ENCODE data around the gene CHST13. TPM values are rescaled to one million over a fixed set of nuclear protein-coding genes. Genes with fewer than 3 reads are reported as not detected.
A peak's percentile ranks its signal among the peaks of the same experiment; 100 is the strongest.

CHST13 gene
- total and polyA plus RNA-seq, 12 donors, result 0.22 to 3.0 (median 0.67) TPM; not detected in 1

DNA sequence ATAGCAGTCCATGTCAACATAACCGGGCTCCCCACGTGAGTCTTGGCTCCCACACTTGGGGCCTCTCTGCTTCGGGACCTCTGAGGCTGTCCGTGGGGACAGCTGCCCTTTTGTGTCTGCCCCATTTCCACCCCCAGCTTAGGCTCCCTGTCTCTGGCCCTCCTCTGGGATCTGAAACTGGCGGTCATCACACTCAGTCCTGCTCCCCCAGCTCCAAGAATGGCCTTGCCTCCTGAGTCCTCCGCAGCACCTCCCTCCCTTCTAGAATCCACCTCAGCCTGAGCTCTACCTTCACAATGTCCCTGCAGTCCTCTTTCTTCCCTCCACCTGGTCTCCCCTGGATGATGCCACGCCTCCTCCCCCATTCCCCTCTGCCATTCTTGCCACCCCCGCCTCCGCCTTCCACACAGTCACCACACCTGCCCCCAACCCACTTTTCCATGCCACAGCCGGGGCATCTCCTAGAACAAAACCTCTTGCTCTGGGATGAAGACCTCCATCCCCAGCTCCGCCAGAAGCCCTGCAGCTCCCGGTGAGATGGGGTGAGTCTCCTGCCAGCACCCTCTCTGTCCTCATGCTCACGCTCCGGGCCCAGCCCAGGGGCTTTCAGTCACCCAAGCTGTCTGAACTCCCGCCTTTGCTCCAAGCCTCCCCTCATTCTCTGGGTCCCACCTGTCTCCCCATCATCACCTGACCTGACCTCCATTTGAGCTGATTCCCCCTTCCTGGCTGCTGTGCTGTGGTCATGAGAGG, 41.3 kb upstream of the CHST13 start:
- no peak overlapping the region for H3K4me3 ChIP-seq
- 81 to 95% (median 88%) methylated on average over 13 to 15 of the region's 15 CpGs for WGBS, 4 donors

DNA sequence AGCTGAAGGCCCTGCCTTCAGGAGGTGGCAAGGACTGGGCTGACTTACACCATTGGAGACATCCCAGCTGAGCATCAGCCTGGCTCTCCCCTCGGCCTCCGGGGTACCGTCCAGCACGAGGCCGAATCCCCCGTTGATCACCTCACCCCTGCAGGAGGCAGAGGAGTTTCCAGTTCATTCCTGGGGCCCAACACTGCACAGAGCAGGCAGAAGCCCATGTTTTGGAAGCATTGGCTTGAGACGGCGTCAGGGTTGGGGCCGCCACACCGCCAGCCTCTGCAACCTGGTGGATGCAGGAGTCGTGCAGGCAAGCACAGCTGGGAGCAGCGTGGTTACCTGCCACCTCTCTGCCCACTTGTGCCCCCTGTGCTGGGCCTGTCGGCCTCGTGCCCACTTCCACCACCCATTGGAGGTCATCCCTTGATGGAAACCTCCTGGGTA, 40.6 kb upstream of the CHST13 start:
- 73 to 91% (median 82%) methylated on average over 6 to 14 of the region's 14 CpGs for WGBS, 4 donors
- Histone ChIP-seq H3K27ac (no peak overlapping the region), H3K9me3 (replicated peaks in 1 of 3) (no peaks in the 10 kb centered on the region), H3K36me3 (replicated peaks in 1 of 2) (no peaks in the 10 kb centered on the region), H3K4me3 (no peak overlapping the region), H3K4me1 (replicated peaks in 1 of 2) (peaks cover 7 to 11% of the 10 kb centered on the region in 2 donors), H3K27me3 (no peaks in the 10 kb centered on the region)
- DNase-seq, result no peak
- no peak for TF ChIP-seq POLR2A (IDR thresholded peaks at IDR 0.05)
- TF ChIP-seq, protein P1, sequence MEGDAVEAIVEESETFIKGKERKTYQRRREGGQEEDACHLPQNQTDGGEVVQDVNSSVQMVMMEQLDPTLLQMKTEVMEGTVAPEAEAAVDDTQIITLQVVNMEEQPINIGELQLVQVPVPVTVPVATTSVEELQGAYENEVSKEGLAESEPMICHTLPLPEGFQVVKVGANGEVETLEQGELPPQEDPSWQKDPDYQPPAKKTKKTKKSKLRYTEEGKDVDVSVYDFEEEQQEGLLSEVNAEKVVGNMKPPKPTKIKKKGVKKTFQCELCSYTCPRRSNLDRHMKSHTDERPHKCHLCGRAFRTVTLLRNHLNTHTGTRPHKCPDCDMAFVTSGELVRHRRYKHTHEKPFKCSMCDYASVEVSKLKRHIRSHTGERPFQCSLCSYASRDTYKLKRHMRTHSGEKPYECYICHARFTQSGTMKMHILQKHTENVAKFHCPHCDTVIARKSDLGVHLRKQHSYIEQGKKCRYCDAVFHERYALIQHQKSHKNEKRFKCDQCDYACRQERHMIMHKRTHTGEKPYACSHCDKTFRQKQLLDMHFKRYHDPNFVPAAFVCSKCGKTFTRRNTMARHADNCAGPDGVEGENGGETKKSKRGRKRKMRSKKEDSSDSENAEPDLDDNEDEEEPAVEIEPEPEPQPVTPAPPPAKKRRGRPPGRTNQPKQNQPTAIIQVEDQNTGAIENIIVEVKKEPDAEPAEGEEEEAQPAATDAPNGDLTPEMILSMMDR (IDR thresholded peaks at IDR 0.05), result no peak
- intact Hi-C loops (cut with DNase I), result no loop called here

More for the DNA sequence above, 41.3 kb upstream of the CHST13 start:
- no peaks in the 10 kb centered on the region for H3K36me3 ChIP-seq (replicated peaks in 1 of 2)
- TF ChIP-seq, protein P1 (IDR thresholded peaks at IDR 0.05), result no peak
- TF ChIP-seq POLR2A (IDR thresholded peaks at IDR 0.05), result no peak
- peaks cover 7 to 11% of the 10 kb centered on the region in 2 donors for H3K4me1 ChIP-seq (replicated peaks in 1 of 2)
- no peaks in the 10 kb centered on the region for H3K9me3 ChIP-seq (replicated peaks in 1 of 3)
- no peak overlapping the region for H3K27ac ChIP-seq
- no peaks in the 10 kb centered on the region for H3K27me3 ChIP-seq
- intact Hi-C loops (cut with DNase I), result no loop called here
- DNase-seq, result no peak

DNA sequence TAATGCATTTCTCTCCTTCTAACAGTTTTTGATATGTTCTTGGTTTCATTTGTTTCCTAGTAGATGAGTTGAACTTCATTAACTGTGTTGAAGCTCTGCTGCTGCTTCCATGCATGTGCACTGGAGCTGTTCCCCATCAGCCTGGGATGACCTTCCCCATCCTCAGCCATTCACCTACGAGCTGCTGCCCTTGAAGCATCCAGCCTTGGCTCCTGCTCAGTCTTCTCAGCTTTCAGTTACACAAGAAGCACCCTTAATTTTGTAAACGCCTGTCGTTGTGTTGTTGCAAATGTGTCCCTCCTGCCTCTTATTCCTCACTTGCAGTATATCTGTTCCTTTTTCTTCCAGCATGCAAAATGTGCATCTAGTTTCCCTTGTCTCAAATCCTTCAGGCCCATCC, 39.8 kb upstream of the CHST13 start:
- 38 to 59% (median 47%) methylated on average over 3 of the region's 3 CpGs for WGBS, 4 donors
- intact Hi-C loops (cut with DNase I), result no loop called here
- TF ChIP-seq POLR2A (IDR thresholded peaks at IDR 0.05), result no peak
- TF ChIP-seq, protein P1 (IDR thresholded peaks at IDR 0.05), result no peak
- no peaks in the 10 kb centered on the region for H3K9me3 ChIP-seq (replicated peaks in 1 of 3)
- H3K36me3 ChIP-seq (replicated peaks in 1 of 2), result no peaks in the 10 kb centered on the region
- DNase-seq, result peak in 1 of 7 donors; percentile 47
- no peak overlapping the region for H3K27ac ChIP-seq
- H3K27me3 ChIP-seq, result no peaks in the 10 kb centered on the region
- peaks cover 7 to 11% of the 10 kb centered on the region in 2 donors for H3K4me1 ChIP-seq (replicated peaks in 1 of 2)
- no peak overlapping the region for H3K4me3 ChIP-seq

DNA sequence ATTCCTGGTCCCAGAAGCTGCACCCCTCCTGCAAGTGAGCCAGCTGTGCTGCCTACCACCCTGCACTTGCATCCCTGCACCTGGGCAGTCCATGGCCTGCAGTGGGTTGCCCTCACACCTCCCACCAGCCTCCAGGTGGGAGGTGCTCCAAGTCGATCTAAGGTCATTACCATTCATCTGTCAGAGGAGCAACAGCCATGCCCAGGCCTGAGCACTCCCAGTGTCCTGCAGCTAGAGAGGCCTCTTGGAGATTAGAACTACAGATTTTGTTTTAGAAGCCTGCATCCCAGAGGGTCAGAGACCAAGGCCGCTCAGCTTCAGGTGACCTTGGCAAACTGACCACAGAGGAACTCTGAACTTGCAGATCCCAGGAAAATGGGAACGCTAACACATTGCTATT, 39.3 kb upstream of the CHST13 start:
- Histone ChIP-seq H3K36me3 (replicated peaks in 1 of 2) (no peaks in the 10 kb centered on the region), H3K27me3 (no peaks in the 10 kb centered on the region), H3K9me3 (replicated peaks in 1 of 3) (no peaks in the 10 kb centered on the region), H3K4me1 (replicated peaks in 1 of 2) (peaks cover 7 to 11% of the 10 kb centered on the region in 2 donors), H3K4me3 (no peak overlapping the region), H3K27ac (no peak overlapping the region)
- WGBS, 4 donors, result 54 to 69% (median 62%) methylated on average over 3 of the region's 3 CpGs
- no peak for DNase-seq
- TF ChIP-seq, protein P1 (IDR thresholded peaks at IDR 0.05), result no peak
- no peak for TF ChIP-seq POLR2A (IDR thresholded peaks at IDR 0.05)
- intact Hi-C loops (cut with DNase I), result no loop called here

Measured in adrenal gland (tissue), 12 donors.